Fibroblast of lung (primary cell): ENCODE measurements around the gene C20orf202. TPM values are rescaled to one million over a fixed set of nuclear protein-coding genes. Genes with fewer than 3 reads are reported as not detected.

Experiments
- DNase-seq, 2 donors: peaks; one replicate each; pipeline versions ENCODE4 v3.0.0 to v3.0.0-alpha.2; 2010; ENCODE audit warnings: low read depth in 2 of 2
- H2AFZ ChIP-seq: 2 replicates; pipeline ENCODE4 v1.5.1; 2012; ENCODE audit warnings: low read length, control low read depth, inconsistent platforms
- H3K27ac ChIP-seq: 2 replicates; pipeline ENCODE4 v1.5.1; 2011; ENCODE audit warnings: low read length, control low read depth; ENCODE audit not compliant: insufficient read depth
- H3K27me3 ChIP-seq: 2 replicates; pipeline ENCODE4 v1.5.1; 2011; ENCODE audit warnings: mild to moderate bottlenecking, low read length; ENCODE audit not compliant: control insufficient read depth, insufficient read depth
- H3K36me3 ChIP-seq: 2 replicates; pipeline ENCODE4 v1.5.1; 2011; ENCODE audit warnings: low read length; ENCODE audit not compliant: control insufficient read depth, insufficient read depth
- H3K4me1 ChIP-seq: 2 replicates; pipeline ENCODE4 v1.5.1; 2011; ENCODE audit warnings: low read length; ENCODE audit not compliant: control insufficient read depth, insufficient read depth; ENCODE audit errors: extremely low read depth
- H3K4me2 ChIP-seq: 2 replicates; pipeline ENCODE4 v1.5.1; 2011; ENCODE audit warnings: low read length, control low read depth; ENCODE audit not compliant: insufficient read depth; ENCODE audit errors: extremely low read depth
- H3K4me3 ChIP-seq, 4 experiments: fragments of 200-600 bp in 1 of 4; sonication (generic) in 1 of 4; replicated peaks in 1 of 4; 2 replicates each; pipeline ENCODE4 v1.5.1; 2011 to 2016; ENCODE audit warnings: low read length in 4 of 4, low read depth in 3 of 4, mild to moderate bottlenecking in 3 of 4, control low read depth in 2 of 4, inconsistent platforms in 1 of 4, mixed read lengths in 1 of 4; ENCODE audit not compliant: insufficient read depth in 1 of 4; ENCODE audit errors: control extremely low read depth in 1 of 4
- H3K79me2 ChIP-seq: 2 replicates; pipeline ENCODE4 v1.5.1; 2012; ENCODE audit warnings: mild to moderate bottlenecking, low read length, inconsistent platforms; ENCODE audit not compliant: control insufficient read depth, insufficient read depth
- H3K9ac ChIP-seq: 2 replicates; pipeline ENCODE4 v1.5.1; 2011; ENCODE audit warnings: mild to moderate bottlenecking, low read length, control low read depth; ENCODE audit not compliant: insufficient read depth
- H3K9me3 ChIP-seq: 2 replicates; pipeline ENCODE4 v1.5.1; 2012; ENCODE audit warnings: low read depth, low read length; ENCODE audit not compliant: control insufficient read depth, insufficient read depth
- H4K20me1 ChIP-seq: 2 replicates; pipeline ENCODE4 v1.5.1; 2011; ENCODE audit warnings: low read length; ENCODE audit not compliant: control insufficient read depth, insufficient read depth; ENCODE audit errors: extremely low read depth
- CTCF ChIP-seq, 2 donors: IDR thresholded peaks in 1 of 2; conservative IDR thresholded peaks in 1 of 2; 1 replicate in 1 of 2; 2 replicates in 1 of 2; pipeline ENCODE4 v1.5.1; 2011 to 2012; ENCODE audit warnings: low read length in 2 of 2, control low read depth in 1 of 2, inconsistent platforms in 1 of 2, low read depth in 1 of 2, mild to moderate bottlenecking in 1 of 2
- EZH2 ChIP-seq: IDR thresholded peaks from 2 replicates; pipeline ENCODE4 v1.5.1; 2012; ENCODE audit warnings: low read length, control low read depth, mild to moderate bottlenecking; ENCODE audit errors: missing control alignments
- polyA plus RNA-seq, 2 donors: library from polyadenylated mRNA; depleted of rRNA in 1 of 2; stranded (reverse) in 1 of 2; unstranded in 1 of 2; fragments of >200 nt; gene quantifications; 2 replicates each; pipeline ENCODE4 v1.2.1, GENCODE V29; 2011 to 2012; ENCODE audit warnings: missing spikeins in 1 of 2
- total RNA-seq: library from RNA; depleted of rRNA; stranded (reverse); fragments of >200 nt; gene quantifications from 2 replicates; pipeline ENCODE4 v1.2.1, GENCODE V29; 2014

Gene C20orf202
- total and polyA plus RNA-seq, 2 donors (not counting 1 experiment from before 2014, with no cell fraction given): under 0.01 TPM; not detected in 1

- Histone ChIP-seq H3K4me2 (peak overlapping the region; percentile 13), H3K79me2 (no peaks in the 10 kb centered on the region), H3K36me3 (no peaks in the 10 kb centered on the region), H3K9ac (no peak overlapping the region), H2AFZ (no peak overlapping the region), H3K9me3 (no peaks in the 10 kb centered on the region), H4K20me1 (no peaks in the 10 kb centered on the region), H3K4me1 (no peaks in the 10 kb centered on the region), H3K27ac (no peak overlapping the region), H3K4me3 (peak overlapping the region in 1 of 4 experiments; percentile 28), H3K27me3 (peaks cover 24% of the 10 kb centered on the region)
- no peak for DNase-seq
- no peak for TF ChIP-seq EZH2
- no peak for TF ChIP-seq CTCF (conservative IDR thresholded peaks at IDR 0.05 in 1 of 2, IDR thresholded peaks at IDR 0.05 in 1 of 2; ENCODE audit: low read depth in 1 of 2, low read length in 2 of 2)
These were observed 3.3 kb downstream of the C20orf202 start for GRCh38 chr20:1206366-1207148.

DNA sequence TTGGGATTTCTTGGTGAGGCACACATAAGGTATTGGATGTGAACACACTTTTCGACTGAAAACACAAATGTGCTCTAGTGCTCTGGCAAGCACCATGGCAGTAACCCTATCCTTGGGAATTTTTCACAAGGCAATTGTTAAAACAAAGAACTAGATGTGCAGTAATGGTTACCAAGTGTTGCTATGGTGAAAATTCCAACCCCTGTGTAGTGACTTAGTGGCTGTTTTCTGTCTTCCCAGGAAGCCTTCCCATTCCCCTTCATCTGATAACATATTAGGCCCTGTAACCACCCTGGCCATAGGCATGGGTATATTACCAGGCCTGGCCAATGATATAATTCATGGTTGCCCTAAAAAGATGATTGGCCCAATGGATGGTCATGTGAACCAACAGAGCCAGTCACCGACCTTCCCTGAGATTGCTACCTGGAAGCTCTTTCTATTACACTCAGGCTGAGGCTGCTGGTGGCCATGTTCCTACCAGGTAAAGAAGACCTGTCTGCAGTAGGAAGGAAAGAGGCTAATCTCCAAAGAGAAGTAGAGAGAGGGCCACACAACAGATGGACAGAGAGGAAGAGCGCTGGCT is 4.1 kb downstream of the C20orf202 start:
- H3K4me1 ChIP-seq: no peaks in the 10 kb centered on the region
- H3K79me2 ChIP-seq: no peaks in the 10 kb centered on the region
- H3K9me3 ChIP-seq: no peaks in the 10 kb centered on the region
- no peak for DNase-seq
- TF ChIP-seq EZH2 (peak; percentile 45), CTCF (conservative IDR thresholded peaks at IDR 0.05 in 1 of 2, IDR thresholded peaks at IDR 0.05 in 1 of 2; ENCODE audit: low read depth in 1 of 2, low read length in 2 of 2) (no peak)
- H3K27ac ChIP-seq: no peak overlapping the region
- no peak overlapping the region for H3K9ac ChIP-seq
- H3K4me3 ChIP-seq: no peak overlapping the region
- H4K20me1 ChIP-seq: no peaks in the 10 kb centered on the region
- peaks cover 24% of the 10 kb centered on the region for H3K27me3 ChIP-seq
- H3K4me2 ChIP-seq: no peak overlapping the region
- no peak overlapping the region for H2AFZ ChIP-seq
- no peaks in the 10 kb centered on the region for H3K36me3 ChIP-seq

- H3K27me3 ChIP-seq: peaks cover 15% of the 10 kb centered on the region
- no peak overlapping the region for H3K9ac ChIP-seq
- no peaks in the 10 kb centered on the region for H3K4me1 ChIP-seq
- no peak for DNase-seq
- H3K4me3 ChIP-seq: no peak overlapping the region
- H3K79me2 ChIP-seq: no peaks in the 10 kb centered on the region
- TF ChIP-seq CTCF (conservative IDR thresholded peaks at IDR 0.05 in 1 of 2, IDR thresholded peaks at IDR 0.05 in 1 of 2; ENCODE audit: low read depth in 1 of 2, low read length in 2 of 2) (peak; percentile 37 to 44), EZH2 (no peak)
- H3K36me3 ChIP-seq: no peaks in the 10 kb centered on the region
- no peak overlapping the region for H3K4me2 ChIP-seq
- H3K9me3 ChIP-seq: no peaks in the 10 kb centered on the region
- no peaks in the 10 kb centered on the region for H4K20me1 ChIP-seq
- H2AFZ ChIP-seq: no peak overlapping the region
- H3K27ac ChIP-seq: no peak overlapping the region
These were observed 6.5 kb downstream of the C20orf202 start for GRCh38 chr20:1209447-1210387.
